ENCODE results near the gene HTD2. TPM values are rescaled to one million over a fixed set of nuclear protein-coding genes. Genes with fewer than 3 reads are reported as not detected.
A peak's percentile ranks its signal among the peaks of the same experiment; 100 is the strongest.

The HTD2 gene
- total and polyA plus RNA-seq, 2 donors: 10.6 to 11.0 TPM

- no peaks in the 10 kb centered on the region for H3K36me3 ChIP-seq (ENCODE audit: insufficient read depth)
- no peaks in the 10 kb centered on the region for H3K4me1 ChIP-seq (ENCODE audit: insufficient read depth)
- no peak overlapping the region for H3K4me3 ChIP-seq (ENCODE audit: low read depth, low read length)
- H3K27ac ChIP-seq (ENCODE audit: low read depth): no peak overlapping the region
- DNase-seq (ENCODE audit: extremely low spot score): no peak
- WGBS: 12% methylated on average over 8 of the region's 8 CpGs
Measured at GRCh38 chr3:58299839-58300516, 6.3 kb upstream of the HTD2 start.

GRCh38 chr3:58307639-58308215 is 1.4 kb downstream of the HTD2 start:
- 32% methylated on average over 10 of the region's 10 CpGs for WGBS
- Histone ChIP-seq H3K4me1 (ENCODE audit: insufficient read depth) (no peaks in the 10 kb centered on the region), H3K27ac (ENCODE audit: low read depth) (no peak overlapping the region), H3K4me3 (ENCODE audit: low read depth, low read length) (peak overlapping the region; percentile 67), H3K36me3 (ENCODE audit: insufficient read depth) (no peaks in the 10 kb centered on the region)
- no peak for DNase-seq (ENCODE audit: extremely low spot score)

GRCh38 chr3:58308728-58309127 is 2.4 kb downstream of the HTD2 start:
- no peak overlapping the region for H3K27ac ChIP-seq (ENCODE audit: low read depth)

GRCh38 chr3:58317811-58318210 is 11.5 kb downstream of the HTD2 start:
- Histone ChIP-seq H3K4me3 (ENCODE audit: low read depth, low read length) (no peak overlapping the region), H3K27ac (ENCODE audit: low read depth) (no peak overlapping the region), H3K4me1 (ENCODE audit: insufficient read depth) (no peaks in the 10 kb centered on the region), H3K36me3 (ENCODE audit: insufficient read depth) (peaks cover 4% of the 10 kb centered on the region)
- no peak for DNase-seq (ENCODE audit: extremely low spot score)
- 85% methylated on average over 2 of the region's 2 CpGs for WGBS

More at GRCh38 chr3:58308728-58309127, 2.4 kb downstream of the HTD2 start:
- Histone ChIP-seq H3K4me3 (ENCODE audit: low read depth, low read length) (no peak overlapping the region), H3K36me3 (ENCODE audit: insufficient read depth) (no peaks in the 10 kb centered on the region), H3K4me1 (ENCODE audit: insufficient read depth) (no peaks in the 10 kb centered on the region)
- 21% methylated on average over 1 of the region's 1 CpG for WGBS
- DNase-seq (ENCODE audit: extremely low spot score): no peak

- DNase-seq (ENCODE audit: extremely low spot score): no peak
- H3K36me3 ChIP-seq (ENCODE audit: insufficient read depth): peaks cover 2% of the 10 kb centered on the region
- H3K27ac ChIP-seq (ENCODE audit: low read depth): no peak overlapping the region
- H3K4me3 ChIP-seq (ENCODE audit: low read depth, low read length): no peak overlapping the region
- 90% methylated on average over 7 of the region's 7 CpGs for WGBS
- no peaks in the 10 kb centered on the region for H3K4me1 ChIP-seq (ENCODE audit: insufficient read depth)
Measured at GRCh38 chr3:58321791-58322190, 15.5 kb downstream of the HTD2 start.

GRCh38 chr3:58322793-58323192 is 16.5 kb downstream of the HTD2 start:
- no peak overlapping the region for H3K27ac ChIP-seq (ENCODE audit: low read depth)
- DNase-seq (ENCODE audit: extremely low spot score): no peak
- no peaks in the 10 kb centered on the region for H3K36me3 ChIP-seq (ENCODE audit: insufficient read depth)
- no peak overlapping the region for H3K4me3 ChIP-seq (ENCODE audit: low read depth, low read length)
- WGBS: 83% methylated on average over 1 of the region's 1 CpG
- no peaks in the 10 kb centered on the region for H3K4me1 ChIP-seq (ENCODE audit: insufficient read depth)

GRCh38 chr3:58323529-58324390 is 17.4 kb downstream of the HTD2 start:
- WGBS: 88% methylated on average over 3 of the region's 3 CpGs

GRCh38 chr3:58324391-58325390 is 18.4 kb downstream of the HTD2 start:
- 62% methylated on average over 7 of the region's 7 CpGs for WGBS
- H3K4me3 ChIP-seq (ENCODE audit: low read depth, low read length): no peak overlapping the region
- H3K27ac ChIP-seq (ENCODE audit: low read depth): peak overlapping the region; percentile 39
- H3K36me3 ChIP-seq (ENCODE audit: insufficient read depth): no peaks in the 10 kb centered on the region
- H3K4me1 ChIP-seq (ENCODE audit: insufficient read depth): no peaks in the 10 kb centered on the region
- no peak for DNase-seq (ENCODE audit: extremely low spot score)

More at GRCh38 chr3:58323529-58324390, 17.4 kb downstream of the HTD2 start:
- H3K4me1 ChIP-seq (ENCODE audit: insufficient read depth): no peaks in the 10 kb centered on the region
- no peak for DNase-seq (ENCODE audit: extremely low spot score)
- no peaks in the 10 kb centered on the region for H3K36me3 ChIP-seq (ENCODE audit: insufficient read depth)
- H3K27ac ChIP-seq (ENCODE audit: low read depth): no peak overlapping the region
- no peak overlapping the region for H3K4me3 ChIP-seq (ENCODE audit: low read depth, low read length)

GRCh38 chr3:58325525-58325992 is 19.2 kb downstream of the HTD2 start:
- H3K4me1 ChIP-seq (ENCODE audit: insufficient read depth): no peaks in the 10 kb centered on the region
- 33% methylated on average over 2 of the region's 2 CpGs for WGBS
- no peak overlapping the region for H3K4me3 ChIP-seq (ENCODE audit: low read depth, low read length)
- no peaks in the 10 kb centered on the region for H3K36me3 ChIP-seq (ENCODE audit: insufficient read depth)
- DNase-seq (ENCODE audit: extremely low spot score): no peak
- H3K27ac ChIP-seq (ENCODE audit: low read depth): peak overlapping the region; percentile 39

GRCh38 chr3:58326267-58326900 is 20.1 kb downstream of the HTD2 start:
- no peak overlapping the region for H3K27ac ChIP-seq (ENCODE audit: low read depth)
- no peak overlapping the region for H3K4me3 ChIP-seq (ENCODE audit: low read depth, low read length)
- H3K4me1 ChIP-seq (ENCODE audit: insufficient read depth): no peaks in the 10 kb centered on the region
- DNase-seq (ENCODE audit: extremely low spot score): no peak
- 90% methylated on average over 8 of the region's 8 CpGs for WGBS
- H3K36me3 ChIP-seq (ENCODE audit: insufficient read depth): no peaks in the 10 kb centered on the region

- Histone ChIP-seq H3K27ac (ENCODE audit: low read depth) (no peak overlapping the region), H3K4me3 (ENCODE audit: low read depth, low read length) (no peak overlapping the region), H3K36me3 (ENCODE audit: insufficient read depth) (no peaks in the 10 kb centered on the region), H3K4me1 (ENCODE audit: insufficient read depth) (no peaks in the 10 kb centered on the region)
- DNase-seq (ENCODE audit: extremely low spot score): no peak
- 89% methylated on average over 8 of the region's 8 CpGs for WGBS
Measured at GRCh38 chr3:58329150-58329921, 23.0 kb downstream of the HTD2 start.

- H3K4me1 ChIP-seq (ENCODE audit: insufficient read depth): no peaks in the 10 kb centered on the region
- H3K27ac ChIP-seq (ENCODE audit: low read depth): no peak overlapping the region
- no peak for DNase-seq (ENCODE audit: extremely low spot score)
- WGBS: 94% methylated on average over 5 of the region's 5 CpGs
- H3K4me3 ChIP-seq (ENCODE audit: low read depth, low read length): no peak overlapping the region
- no peaks in the 10 kb centered on the region for H3K36me3 ChIP-seq (ENCODE audit: insufficient read depth)
Measured at GRCh38 chr3:58329922-58330413, 23.6 kb downstream of the HTD2 start.

All from urinary bladder (tissue), 4 donors.